ENCODE measurements around the gene ASTN2. TPM values are rescaled to one million over a fixed set of nuclear protein-coding genes. Genes with fewer than 3 reads are reported as not detected.

ASTN2 gene
- total RNA-seq, 1 donor from 2014 or later, result 2.3 TPM

DNA sequence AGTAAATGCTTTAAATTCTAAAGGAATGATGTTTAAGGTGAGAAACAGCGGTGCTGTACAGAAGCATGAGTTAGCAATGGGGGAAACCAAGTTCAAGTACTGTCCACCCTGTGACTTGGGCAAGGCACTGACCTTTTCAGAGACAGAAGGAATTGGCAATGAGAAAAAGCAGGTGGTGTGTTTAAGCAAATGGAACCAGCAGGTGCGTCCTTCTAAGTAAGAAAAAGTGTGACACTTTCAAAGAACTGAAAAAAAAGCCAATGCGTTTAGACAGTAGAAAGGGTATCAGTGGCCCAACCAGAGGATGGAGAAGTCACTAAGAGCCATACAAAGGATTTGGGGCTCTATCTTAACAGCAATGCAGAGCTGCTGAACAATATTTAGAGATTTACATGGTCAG lies 1010.6 kb downstream of the ASTN2 start:
- no peak overlapping the region for H3K4me3 ChIP-seq
- no peaks in the 10 kb centered on the region for H3K36me3 ChIP-seq
- H3K9me3 ChIP-seq, result no peaks in the 10 kb centered on the region
- intact Hi-C loops (cut with DNase I), result no loop called here
- H3K27me3 ChIP-seq, result no peaks in the 10 kb centered on the region
- no peak overlapping the region for H3K27ac ChIP-seq
- no peaks in the 10 kb centered on the region for H3K4me1 ChIP-seq
- no peak for DNase-seq (ENCODE audit: low spot score in 2 of 2)
- no peak for TF ChIP-seq CTCF (IDR thresholded peaks at IDR 0.05)

DNA sequence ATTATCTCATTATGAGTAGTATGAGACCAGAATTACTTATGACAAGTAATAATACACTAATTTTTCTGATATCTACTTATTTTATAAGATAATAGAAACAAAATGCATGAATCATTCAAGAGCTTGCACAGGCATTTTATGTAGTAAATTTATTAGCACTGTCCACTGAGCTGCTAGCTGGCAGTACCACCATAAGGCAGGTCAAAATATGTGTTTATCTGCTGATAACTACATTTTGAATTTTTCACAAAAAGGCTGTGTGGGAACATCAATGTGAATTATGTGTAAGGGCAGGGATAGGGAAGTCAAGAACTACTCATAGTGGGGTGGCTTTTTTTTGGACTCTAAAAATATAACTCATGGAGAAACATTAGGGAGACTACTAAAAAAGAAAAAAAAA lies 1011.7 kb downstream of the ASTN2 start:
- no peak for DNase-seq (ENCODE audit: low spot score in 2 of 2)
- intact Hi-C loops (cut with DNase I), result no loop called here
- TF ChIP-seq CTCF (IDR thresholded peaks at IDR 0.05), result no peak
- Histone ChIP-seq H3K4me1 (no peaks in the 10 kb centered on the region), H3K4me3 (no peak overlapping the region), H3K27ac (no peak overlapping the region), H3K9me3 (no peaks in the 10 kb centered on the region), H3K27me3 (no peaks in the 10 kb centered on the region), H3K36me3 (no peaks in the 10 kb centered on the region)

GRCh38 chr9:116395699-116396037 lies 1019.2 kb downstream of the ASTN2 start:
- H3K27ac ChIP-seq, result no peak overlapping the region
- no peak for TF ChIP-seq CTCF (IDR thresholded peaks at IDR 0.05)
- no peaks in the 10 kb centered on the region for H3K4me1 ChIP-seq
- H3K27me3 ChIP-seq, result no peaks in the 10 kb centered on the region
- no peak overlapping the region for H3K4me3 ChIP-seq
- intact Hi-C loops (cut with DNase I), result no loop called here
- DNase-seq (ENCODE audit: low spot score in 2 of 2), result no peak
- H3K36me3 ChIP-seq, result peaks cover 5 to 22% of the 10 kb centered on the region in 2 donors
- H3K9me3 ChIP-seq, result no peaks in the 10 kb centered on the region

DNA sequence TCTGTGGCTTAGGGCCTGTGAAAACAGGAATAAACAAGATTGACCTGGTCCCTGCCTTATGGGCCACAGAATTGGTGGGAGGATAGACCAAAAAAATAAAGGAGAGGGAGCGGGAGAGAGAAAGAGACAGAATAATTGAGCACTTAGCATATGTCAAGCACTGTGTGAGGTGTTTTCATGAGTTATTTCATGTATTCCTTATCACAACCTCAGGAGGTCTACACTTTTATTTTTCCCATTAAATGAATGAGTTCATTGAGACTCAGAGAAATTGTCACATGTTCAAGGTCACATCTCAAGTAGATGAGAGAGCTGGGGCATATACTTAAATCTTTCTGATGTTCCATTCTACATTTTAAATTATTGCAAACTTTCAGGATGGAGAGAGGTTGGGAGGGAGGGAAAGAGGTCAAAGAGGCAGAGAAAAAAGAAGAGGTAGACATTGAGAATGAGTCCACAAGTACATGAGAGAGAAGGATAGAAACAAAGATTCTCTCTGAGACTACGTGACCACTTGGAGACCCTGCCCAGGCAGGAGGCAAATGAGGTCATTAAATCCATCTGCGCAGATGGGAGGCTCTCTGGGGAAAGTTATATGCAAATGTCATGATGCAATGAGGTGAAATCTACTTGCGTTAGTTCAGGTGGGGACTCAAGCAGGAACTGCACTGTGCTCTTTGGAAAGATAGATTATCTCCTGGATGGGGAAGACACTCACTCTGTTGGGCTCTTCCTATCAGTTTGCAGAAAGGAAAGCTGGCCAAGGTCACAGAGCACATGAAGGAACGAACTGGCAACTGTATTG lies 1019.8 kb downstream of the ASTN2 start:
- Histone ChIP-seq H3K4me3 (no peak overlapping the region), H3K9me3 (no peaks in the 10 kb centered on the region), H3K36me3 (peaks cover 5 to 25% of the 10 kb centered on the region in 2 donors), H3K4me1 (no peaks in the 10 kb centered on the region), H3K27ac (no peak overlapping the region), H3K27me3 (no peaks in the 10 kb centered on the region)
- TF ChIP-seq CTCF (IDR thresholded peaks at IDR 0.05), result no peak
- no peak for DNase-seq (ENCODE audit: low spot score in 2 of 2)
- intact Hi-C loops (cut with DNase I), result no loop called here

GRCh38 chr9:116394070-116394469 lies 1020.8 kb downstream of the ASTN2 start:
- TF ChIP-seq CTCF (IDR thresholded peaks at IDR 0.05), result no peak
- Histone ChIP-seq H3K27me3 (no peaks in the 10 kb centered on the region), H3K36me3 (peaks cover 5 to 28% of the 10 kb centered on the region in 2 donors), H3K27ac (no peak overlapping the region), H3K4me3 (no peak overlapping the region), H3K4me1 (no peaks in the 10 kb centered on the region), H3K9me3 (no peaks in the 10 kb centered on the region)
- no peak for DNase-seq (ENCODE audit: low spot score in 2 of 2)
- intact Hi-C loops (cut with DNase I), result no loop called here

Data from ascending aorta (tissue), 2 donors.